CD14-positive monocyte (primary cell): ENCODE measurements around the gene RAX2. TPM values are rescaled to one million over a fixed set of nuclear protein-coding genes. Genes with fewer than 3 reads are reported as not detected.

ENCODE experiments used
- DNase-seq, 3 donors: peaks; one replicate each; pipeline ENCODE4 v3.0.0-alpha.2; 2011 to 2022
- H2AFZ ChIP-seq: 2 replicates; pipeline ENCODE4 v1.6.0; 2012; ENCODE audit warnings: mild to moderate bottlenecking, low read depth, low read length, inconsistent platforms; ENCODE audit not compliant: insufficient read depth, poor library complexity, severe bottlenecking
- H3K27ac ChIP-seq, 2 donors: 1 replicate in 1 of 2; 2 replicates in 1 of 2; pipeline ENCODE4 v1.5.1; 2012 to 2013; ENCODE audit warnings: low read length in 2 of 2, control low read depth in 1 of 2, inconsistent platforms in 1 of 2, low read depth in 1 of 2, mild to moderate bottlenecking in 1 of 2
- H3K27me3 ChIP-seq, 2 donors: one replicate each; pipeline versions ENCODE4 v1.6.0 to v1.6.1; 2011 to 2013; ENCODE audit warnings: low read length in 2 of 2; ENCODE audit not compliant: control insufficient read depth in 2 of 2, insufficient read depth in 2 of 2
- H3K36me3 ChIP-seq, 2 donors: replicated peaks in 1 of 2; 1 replicate in 1 of 2; 2 replicates in 1 of 2; pipeline versions ENCODE4 v1.5.1 to v1.6.1; 2012 to 2013; ENCODE audit warnings: low read length in 2 of 2, control low read depth in 1 of 2, inconsistent platforms in 1 of 2, mild to moderate bottlenecking in 1 of 2; ENCODE audit not compliant: insufficient read depth in 2 of 2, control insufficient read depth in 1 of 2
- H3K4me1 ChIP-seq, 2 donors: 1 replicate in 1 of 2; 2 replicates in 1 of 2; pipeline versions ENCODE4 v1.5.1 to v1.6.1; 2012 to 2013; ENCODE audit warnings: low read length in 2 of 2, control low read depth in 1 of 2, inconsistent platforms in 1 of 2, mild to moderate bottlenecking in 1 of 2, moderate library complexity in 1 of 2; ENCODE audit not compliant: insufficient read depth in 2 of 2, control insufficient read depth in 1 of 2
- H3K4me2 ChIP-seq: replicated peaks from 2 replicates; pipeline ENCODE3; 2012; ENCODE audit warnings: low read length, moderate library complexity, mild to moderate bottlenecking; ENCODE audit not compliant: poor library complexity, severe bottlenecking; ENCODE audit errors: extremely low read depth
- H3K4me3 ChIP-seq, 3 experiments: fragments of 200-600 bp in 1 of 3; sonication (generic) in 1 of 3; replicated peaks in 1 of 3; 1 replicate in 2 of 3; 2 replicates in 1 of 3; pipeline ENCODE4 v1.5.1; 2011 to 2013; ENCODE audit warnings: low read length in 3 of 3, mild to moderate bottlenecking in 3 of 3, control low read depth in 2 of 3, low read depth in 2 of 3, inconsistent platforms in 1 of 3, moderate library complexity in 1 of 3
- H3K79me2 ChIP-seq: 2 replicates; pipeline ENCODE4 v1.6.0; 2012; ENCODE audit warnings: mild to moderate bottlenecking, control low read depth, inconsistent platforms, low read length, moderate library complexity; ENCODE audit not compliant: insufficient read depth
- H3K9ac ChIP-seq: 2 replicates; pipeline ENCODE4 v1.6.0; 2017; ENCODE audit warnings: low read length, mild to moderate bottlenecking; ENCODE audit not compliant: insufficient read depth, poor library complexity, severe bottlenecking
- H3K9me3 ChIP-seq, 2 donors: replicated peaks in 1 of 2; 1 replicate in 1 of 2; 2 replicates in 1 of 2; pipeline versions ENCODE4 v1.5.1 to v1.6.1; 2012 to 2013; ENCODE audit warnings: low read length in 2 of 2, control low read depth in 1 of 2; ENCODE audit not compliant: control insufficient read depth in 1 of 2, insufficient read depth in 1 of 2
- H4K20me1 ChIP-seq: 2 replicates; pipeline ENCODE4 v1.6.0; 2012; ENCODE audit warnings: mild to moderate bottlenecking, low read length, control low read depth, moderate library complexity; ENCODE audit not compliant: insufficient read depth
- H3K27ac Mint-ChIP-seq, 7 donors: one replicate each; pipeline ENCODE4 v1.8.0; 2020; ENCODE audit warnings: mild to moderate bottlenecking in 7 of 7, mixed read lengths in 7 of 7, moderate library complexity in 6 of 7, inconsistent platforms in 2 of 7
- H3K27me3 Mint-ChIP-seq, 3 donors: one replicate each; pipeline ENCODE4 v1.8.0; 2021 to 2022; ENCODE audit warnings: low read depth in 3 of 3, mild to moderate bottlenecking in 3 of 3, mixed read lengths in 3 of 3, moderate library complexity in 3 of 3, inconsistent platforms in 1 of 3
- H3K36me3 Mint-ChIP-seq, 2 donors: one replicate each; pipeline ENCODE4 v1.8.0; 2020; ENCODE audit warnings: mixed read lengths in 2 of 2, inconsistent platforms in 1 of 2, mild to moderate bottlenecking in 1 of 2
- H3K4me1 Mint-ChIP-seq: one replicate; pipeline ENCODE4 v1.8.0; 2020; ENCODE audit warnings: mild to moderate bottlenecking, mixed read lengths
- H3K4me3 Mint-ChIP-seq, 2 donors: one replicate each; pipeline ENCODE4 v1.8.0; 2020; ENCODE audit warnings: mild to moderate bottlenecking in 2 of 2, mixed read lengths in 2 of 2, moderate library complexity in 1 of 2
- H3K9me3 Mint-ChIP-seq, 7 donors: one replicate each; pipeline ENCODE4 v1.8.0; 2020 to 2022; ENCODE audit warnings: mixed read lengths in 7 of 7, mild to moderate bottlenecking in 6 of 7, moderate library complexity in 6 of 7, inconsistent platforms in 2 of 7
- CTCF ChIP-seq: fragments of 200-600 bp; IDR thresholded peaks from one replicate; pipeline ENCODE4 v1.8.0; 2022; ENCODE audit warnings: antibody characterized with exemption, mild to moderate bottlenecking
- WGBS: methylation state at CpG from one replicate; pipeline ENCODE4 v1.1.5; 2013; ENCODE audit warnings: missing lambda C conversion rate; ENCODE audit not compliant: insufficient coverage; 5-methylcytosine and 5-hydroxymethylcytosine counted together
- intact Hi-C, 2 donors: fragments of 100-400 bp; cut with micrococcal nuclease; formaldehyde crosslinking; loops; one replicate each; pipeline versions ENCODE4 v1.15.0 to v1.15.1; 2023
- polyA plus RNA-seq, 3 donors: library from polyadenylated mRNA; depleted of rRNA in 1 of 3; unstranded in 2 of 3; stranded (reverse) in 1 of 3; fragments of 300-500 nt in 2 of 3; fragments of >200 nt in 1 of 3; fragmentation: Illumina TruSeq in 2 of 3; gene quantifications; 1 replicate in 2 of 3; 2 replicates in 1 of 3; pipeline ENCODE4 v1.2.3, GENCODE V29; 2012 to 2021

RAX2 gene
- polyA plus RNA-seq, 3 donors = not detected

- H3K27ac Mint-ChIP-seq = peak overlapping the region; percentile 99 to 100 (median 99)
- peaks cover 23 to 24% of the 10 kb centered on the region in 2 donors for H3K4me1 ChIP-seq
- no peak for TF ChIP-seq CTCF
- H3K79me2 ChIP-seq = peaks cover 12% of the 10 kb centered on the region
- no peaks in the 10 kb centered on the region for H3K9me3 Mint-ChIP-seq
- no peak overlapping the region for H3K9ac ChIP-seq
- H3K4me1 Mint-ChIP-seq = peaks cover 19% of the 10 kb centered on the region
- peak overlapping the region; percentile 93 to 98 for H3K4me3 Mint-ChIP-seq
- peak overlapping the region in 2 of 3 experiments; percentile 87 to 95 for H3K4me3 ChIP-seq
- DNase-seq = no peak
- H4K20me1 ChIP-seq = peaks cover 4% of the 10 kb centered on the region
- H3K36me3 ChIP-seq = peaks cover 19 to 29% of the 10 kb centered on the region in 2 donors
- H3K4me2 ChIP-seq = peak overlapping the region; percentile 79
- H3K27me3 ChIP-seq = no peaks in the 10 kb centered on the region
- H3K36me3 Mint-ChIP-seq = peaks cover 11 to 48% of the 10 kb centered on the region in 2 donors
- WGBS = no CpG with 5 or more reads among the region's 1 CpG
- intact Hi-C loops = loop anchor here in 1 of 2 donors (5.0 kb wide), 1 partner anchor 60 kb away; no protein-coding TSS in a partner anchor
- peak overlapping the region; percentile 98 to 99 for H3K27ac ChIP-seq
- H3K9me3 ChIP-seq = no peaks in the 10 kb centered on the region
- H3K27me3 Mint-ChIP-seq = peaks cover 0 to 3% (median 0%) of the 10 kb centered on the region in 3 donors
- no peak overlapping the region for H2AFZ ChIP-seq
Observed at GRCh38 chr19:3762130-3762473, 9.9 kb downstream of the RAX2 start.

- under 1% methylated on average over 35 of the region's 45 CpGs for WGBS
- DNase-seq = peak; percentile 88 to 92 (median 88)
- H4K20me1 ChIP-seq = peaks cover under 1% of the 10 kb centered on the region
- peaks cover 14 to 24% of the 10 kb centered on the region in 2 donors for H3K36me3 ChIP-seq
- H3K27me3 ChIP-seq = no peaks in the 10 kb centered on the region
- Mint-ChIP-seq H3K9me3 (no peaks in the 10 kb centered on the region), H3K27ac (peak within 1 kb of the TSS; percentile 99 to 100 (median 99)), H3K27me3 (peaks cover 0 to 3% (median 0%) of the 10 kb centered on the region in 3 donors), H3K4me3 (peak within 1 kb of the TSS; percentile 93 to 98), H3K36me3 (peaks cover 8 to 46% of the 10 kb centered on the region in 2 donors), H3K4me1 (peaks cover 19% of the 10 kb centered on the region)
- H3K27ac ChIP-seq = peak within 1 kb of the TSS; percentile 98 to 99
- H2AFZ ChIP-seq = peak within 1 kb of the TSS; percentile 91
- intact Hi-C loops = loop anchor here in 1 of 2 donors (5.0 kb wide), 1 partner anchor 61 kb away; no protein-coding TSS in a partner anchor
- H3K4me3 ChIP-seq = peak within 1 kb of the TSS; percentile 52 to 95 (median 87)
- peak; percentile 74 for TF ChIP-seq CTCF
- H3K79me2 ChIP-seq = peaks cover 12% of the 10 kb centered on the region
- H3K9me3 ChIP-seq = no peaks in the 10 kb centered on the region
- peaks cover 23 to 24% of the 10 kb centered on the region in 2 donors for H3K4me1 ChIP-seq
- H3K4me2 ChIP-seq = peak within 1 kb of the TSS; percentile 79
- H3K9ac ChIP-seq = peak within 1 kb of the TSS; percentile 94
Observed at GRCh38 chr19:3761382-3762129, 10.5 kb downstream of the RAX2 start, which contains the start of gene APBA3. APBA3 (minus strand) TSS chr19:3761692; CDS start chr19:3760264, 1,428 bp downstream.
